HL-60/S4 treated with retinoic acid at 250 ng/mL for 4 days and 3 days (cell line): ENCODE results near the gene LANCL3.
"Not testable (repeated sequence)": the region's sequence is repeated elsewhere in the genome, so short reads cannot be mapped to it uniquely, and the experiment has no call there.

Experiments used
- in situ Hi-C: fragments of 300-500 bp; cut with MboI; formaldehyde crosslinking; loops from 2 replicates; pipeline ENCODE4 v1.7.0; 2022; ENCODE audit warnings: low sequenced_read_pairs

LANCL3 gene

GRCh38 chrX:37571426-37572107 lies at the start of gene LANCL3:
LANCL3 (plus strand) TSS chrX:37571661; CDS start chrX:37571871, 210 bp downstream.
- in situ Hi-C loops: not testable (repeated sequence)

- in situ Hi-C loops: loop anchor here (25.0 kb wide), 2 partner anchors 214 to 314 kb away; partner anchors contain the start of gene DYNLT3
Observed at GRCh38 chrX:37523673-37524072, 47.8 kb upstream of the LANCL3 start.

- in situ Hi-C loops: no loop called here
Observed at GRCh38 chrX:37541991-37542390, 29.5 kb upstream of the LANCL3 start.

GRCh38 chrX:37542791-37543190 lies 28.7 kb upstream of the LANCL3 start:
- in situ Hi-C loops: no loop called here

GRCh38 chrX:37543324-37543723 lies 28.1 kb upstream of the LANCL3 start:
- in situ Hi-C loops: no loop called here

GRCh38 chrX:37544531-37544930 lies 26.9 kb upstream of the LANCL3 start:
- in situ Hi-C loops: not testable (repeated sequence)

- in situ Hi-C loops: no loop called here
Observed at GRCh38 chrX:37545066-37545465, 26.4 kb upstream of the LANCL3 start.

- in situ Hi-C loops: not testable (repeated sequence)
Observed at GRCh38 chrX:37549619-37550018, 21.8 kb upstream of the LANCL3 start.

GRCh38 chrX:37553476-37553875 lies 18.0 kb upstream of the LANCL3 start:
- in situ Hi-C loops: no loop called here

- in situ Hi-C loops: not testable (repeated sequence)
Observed at GRCh38 chrX:37565254-37565653, 6.2 kb upstream of the LANCL3 start.

GRCh38 chrX:37570349-37570748 lies 1.1 kb upstream of the LANCL3 start:
- in situ Hi-C loops: not testable (repeated sequence)

GRCh38 chrX:37572108-37572587 lies 687 bp downstream of the LANCL3 start:
- in situ Hi-C loops: not testable (repeated sequence)

- in situ Hi-C loops: not testable (repeated sequence)
Observed at GRCh38 chrX:37573121-37573520, 1.7 kb downstream of the LANCL3 start.

GRCh38 chrX:37578045-37578444 lies 6.6 kb downstream of the LANCL3 start:
- in situ Hi-C loops: no loop called here

- in situ Hi-C loops: no loop called here
Observed at GRCh38 chrX:37580080-37580479, 8.6 kb downstream of the LANCL3 start.

GRCh38 chrX:37587337-37587736 lies 15.9 kb downstream of the LANCL3 start:
- in situ Hi-C loops: not testable (repeated sequence)

- in situ Hi-C loops: no loop called here
Observed at GRCh38 chrX:37590047-37590446, 18.6 kb downstream of the LANCL3 start.

GRCh38 chrX:37594755-37595382 lies 23.4 kb downstream of the LANCL3 start:
- in situ Hi-C loops: no loop called here

- in situ Hi-C loops: no loop called here
Observed at GRCh38 chrX:37599729-37600128, 28.3 kb downstream of the LANCL3 start.

GRCh38 chrX:37603938-37604409 lies 32.5 kb downstream of the LANCL3 start:
- in situ Hi-C loops: no loop called here

GRCh38 chrX:37607243-37607642 lies 35.8 kb downstream of the LANCL3 start:
- in situ Hi-C loops: no loop called here

GRCh38 chrX:37608156-37608555 lies 36.7 kb downstream of the LANCL3 start:
- in situ Hi-C loops: no loop called here
